Hematopoietic multipotent progenitor cell treated with erythropoietin and hydrocortisone succinate and interleukin-3 and kit ligand, for 4 days (in vitro differentiated cells): Measurements from ENCODE around the gene EGLN2.
"Not testable (repeated sequence)": the region's sequence is repeated elsewhere in the genome, so short reads cannot be mapped to it uniquely, and the experiment has no call there.

ENCODE experiments used
- DNase-seq: peaks from one replicate; pipeline ENCODE4 v3.0.0-alpha.2; 2015

The EGLN2 gene

GRCh38 chr19:40850277-40850676 lies 51.3 kb downstream of the EGLN2 start, which contains the start of gene CYP2A6:
Gene CYP2A6 (minus strand): TSS chr19:40850447. CDS start chr19:40850426, 21 bp downstream.
- not testable (repeated sequence) for DNase-seq

- DNase-seq = not testable (repeated sequence)
Measured at GRCh38 chr19:40852467-40853152, 53.6 kb downstream of the EGLN2 start.
